ENCODE results near the gene CASP10. TPM values are rescaled to one million over a fixed set of nuclear protein-coding genes. Genes with fewer than 3 reads are reported as not detected.

The CASP10 gene
- polyA plus RNA-seq, 10 donors = 3.7 to 10.5 (median 5.8) TPM

Other genes with a start within 250 kb of the CASP10 start
- gene ORC2, start 219.5 kb upstream of the CASP10 start, polyA plus RNA-seq (ENCODE audit: insufficient read length in 10 of 10) = 10 to 100 TPM; 12.5 to 24.3 (median 16.7) TPM
- 10 to 100 TPM in 4 of 10 donors, 1 to 10 TPM in 6; 5.2 to 10.7 (median 7.8) TPM for gene HYCC2, start 111.5 kb upstream of the CASP10 start, polyA plus RNA-seq (ENCODE audit: insufficient read length in 10 of 10)
- 100 to 1,000 TPM in 4 of 10 donors, 10 to 100 TPM in 6; 85.7 to 108 (median 97.9) TPM for gene NDUFB3, start 111.1 kb upstream of the CASP10 start, polyA plus RNA-seq (ENCODE audit: insufficient read length in 10 of 10)
- 10 to 100 TPM; 27.0 to 59.4 (median 36.6) TPM for gene CFLAR, start 67.0 kb upstream of the CASP10 start, polyA plus RNA-seq (ENCODE audit: insufficient read length in 10 of 10)
- gene CASP8, start 77.4 kb downstream of the CASP10 start, polyA plus RNA-seq (ENCODE audit: insufficient read length in 10 of 10) = 10 to 100 TPM in 3 of 10 donors, 1 to 10 TPM in 7; 6.2 to 10.7 (median 8.4) TPM
- 1 to 10 TPM in 7 of 10 donors, under 1 TPM in 3; 0.90 to 2.9 (median 1.5) TPM for gene FLACC1, start 174.2 kb downstream of the CASP10 start, polyA plus RNA-seq (ENCODE audit: insufficient read length in 10 of 10)